Measurements from ENCODE around the gene HCRTR1.

DNA sequence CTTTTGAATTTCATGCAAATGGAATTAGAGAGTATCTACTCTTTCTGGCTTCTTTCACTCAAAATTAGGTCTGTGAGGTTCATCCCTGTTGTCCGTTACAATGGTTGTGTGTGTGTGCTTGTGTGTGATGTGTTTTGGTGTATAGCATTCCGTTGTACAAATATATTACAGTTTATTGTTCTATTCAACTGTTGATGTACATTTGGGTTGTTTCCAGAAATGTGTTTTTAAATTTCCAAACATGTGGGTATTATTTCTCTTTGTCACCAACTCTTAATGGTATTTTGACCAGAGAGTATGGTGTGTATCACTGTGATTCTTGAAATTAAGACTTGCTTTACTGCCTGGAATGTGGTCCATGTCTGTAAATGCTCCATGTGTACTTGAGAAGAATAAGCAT is 16.8 kb upstream of the HCRTR1 start:
- no peak for TF ChIP-seq EP300 (IDR thresholded peaks at IDR 0.05; ENCODE audit: borderline replicate concordance)
- no peak for TF ChIP-seq YY1 (IDR thresholded peaks at IDR 0.05; ENCODE audit: low read depth)
- no peak for TF ChIP-seq MAX (IDR thresholded peaks at IDR 0.05)
- no peak for TF ChIP-seq EGR1 (IDR thresholded peaks at IDR 0.05)
- TF ChIP-seq RAD21 (IDR thresholded peaks at IDR 0.05; ENCODE audit: low read depth): no peak
